HFF-Myc (cell line): ENCODE results near the gene KMT2B.
"Not testable (repeated sequence)": the region's sequence is repeated elsewhere in the genome, so short reads cannot be mapped to it uniquely, and the experiment has no call there.

ENCODE experiments used
- DNase-seq: peaks from one replicate; pipeline ENCODE4 v3.0.0-alpha.2; 2011; ENCODE audit warnings: low read depth; ENCODE audit errors: extremely low read depth
- H3K4me3 ChIP-seq: replicated peaks from 2 replicates; pipeline ENCODE4 v1.5.1; 2011; ENCODE audit warnings: low read depth, mild to moderate bottlenecking, control low read depth, low read length
- TF ChIP-seq, protein P1 (sequence below): IDR thresholded peaks from 2 replicates; pipeline ENCODE4 v1.5.1; 2012; ENCODE audit warnings: mild to moderate bottlenecking, low read depth, low read length, control low read depth; ENCODE audit errors: missing control alignments

The KMT2B gene

DNA sequence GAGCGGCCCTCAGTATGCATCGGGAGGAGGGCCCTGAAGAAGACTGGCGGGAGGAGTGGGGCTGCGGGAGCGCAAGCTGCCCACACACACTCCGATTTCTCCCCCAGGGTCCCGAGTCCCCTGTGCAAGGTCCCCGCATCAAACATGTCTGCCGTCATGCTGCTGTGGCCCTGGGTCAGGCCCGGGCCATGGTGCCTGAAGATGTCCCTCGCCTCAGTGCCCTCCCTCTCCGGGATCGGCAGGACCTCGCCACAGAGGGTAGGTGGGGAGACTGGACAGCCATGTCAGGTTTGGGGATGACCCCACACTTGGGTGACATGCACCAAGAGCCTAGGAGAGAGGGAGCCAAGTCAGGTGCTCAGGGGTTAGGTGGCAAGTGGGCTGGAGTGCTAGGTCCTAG, 4.7 kb downstream of the KMT2B start:
- TF ChIP-seq, protein P1, sequence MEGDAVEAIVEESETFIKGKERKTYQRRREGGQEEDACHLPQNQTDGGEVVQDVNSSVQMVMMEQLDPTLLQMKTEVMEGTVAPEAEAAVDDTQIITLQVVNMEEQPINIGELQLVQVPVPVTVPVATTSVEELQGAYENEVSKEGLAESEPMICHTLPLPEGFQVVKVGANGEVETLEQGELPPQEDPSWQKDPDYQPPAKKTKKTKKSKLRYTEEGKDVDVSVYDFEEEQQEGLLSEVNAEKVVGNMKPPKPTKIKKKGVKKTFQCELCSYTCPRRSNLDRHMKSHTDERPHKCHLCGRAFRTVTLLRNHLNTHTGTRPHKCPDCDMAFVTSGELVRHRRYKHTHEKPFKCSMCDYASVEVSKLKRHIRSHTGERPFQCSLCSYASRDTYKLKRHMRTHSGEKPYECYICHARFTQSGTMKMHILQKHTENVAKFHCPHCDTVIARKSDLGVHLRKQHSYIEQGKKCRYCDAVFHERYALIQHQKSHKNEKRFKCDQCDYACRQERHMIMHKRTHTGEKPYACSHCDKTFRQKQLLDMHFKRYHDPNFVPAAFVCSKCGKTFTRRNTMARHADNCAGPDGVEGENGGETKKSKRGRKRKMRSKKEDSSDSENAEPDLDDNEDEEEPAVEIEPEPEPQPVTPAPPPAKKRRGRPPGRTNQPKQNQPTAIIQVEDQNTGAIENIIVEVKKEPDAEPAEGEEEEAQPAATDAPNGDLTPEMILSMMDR = no peak
- no peak for DNase-seq
- H3K4me3 ChIP-seq = no peak overlapping the region

DNA sequence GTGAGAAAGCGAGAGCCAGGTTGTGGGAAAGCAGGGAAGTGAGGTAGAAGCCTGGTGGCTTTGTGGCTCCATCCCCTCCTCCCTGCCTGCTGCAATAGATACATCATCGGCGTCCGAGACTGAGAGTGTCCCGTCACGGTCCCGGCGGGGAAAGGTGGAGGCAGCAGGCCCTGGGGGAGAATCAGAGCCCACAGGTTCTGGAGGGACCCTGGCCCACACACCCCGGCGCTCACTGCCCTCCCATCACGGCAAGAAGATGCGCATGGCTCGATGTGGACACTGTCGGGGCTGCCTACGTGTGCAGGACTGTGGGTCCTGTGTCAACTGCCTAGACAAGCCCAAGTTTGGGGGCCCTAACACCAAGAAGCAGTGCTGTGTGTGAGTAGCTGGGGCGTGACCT, 5.1 kb downstream of the KMT2B start:
- no peak overlapping the region for H3K4me3 ChIP-seq
- no peak for DNase-seq
- TF ChIP-seq, protein P1 = no peak

DNA sequence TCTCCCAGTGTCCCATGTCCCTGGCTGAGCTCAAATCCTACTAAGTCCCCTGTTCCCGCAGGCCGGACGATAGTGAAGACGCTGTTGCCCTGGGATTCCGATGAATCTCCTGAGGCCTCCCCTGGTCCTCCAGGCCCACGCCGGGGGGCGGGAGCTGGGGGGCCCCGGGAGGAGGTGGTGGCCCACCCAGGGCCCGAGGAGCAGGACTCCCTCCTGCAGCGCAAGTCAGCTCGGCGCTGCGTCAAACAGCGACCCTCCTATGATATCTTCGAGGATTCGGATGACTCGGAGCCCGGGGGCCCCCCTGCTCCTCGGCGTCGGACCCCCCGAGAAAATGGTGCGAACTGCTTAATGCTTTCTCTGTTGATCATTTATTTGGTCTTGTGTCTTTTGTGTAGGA, 5.9 kb downstream of the KMT2B start:
- no peak for DNase-seq
- TF ChIP-seq, protein P1 = no peak
- no peak overlapping the region for H3K4me3 ChIP-seq

DNA sequence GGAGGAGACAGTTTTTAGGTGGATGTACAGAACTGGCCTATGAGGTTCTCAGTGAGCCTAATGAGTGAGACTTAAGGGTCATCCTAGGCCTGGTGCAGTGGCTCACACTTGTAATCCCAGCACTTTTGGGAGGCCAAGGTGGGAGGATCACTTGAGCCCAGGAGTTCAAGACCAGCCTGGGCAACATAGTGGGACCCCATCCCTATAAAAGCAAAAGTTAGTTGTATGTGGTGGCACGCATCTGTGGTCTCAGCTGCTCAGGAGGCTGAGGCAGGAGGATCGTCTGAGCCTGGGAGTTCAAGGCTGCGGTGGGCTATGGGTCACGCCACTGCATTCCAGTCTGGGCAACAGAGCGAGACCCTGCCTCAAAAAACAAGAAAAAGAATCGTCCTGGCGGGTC, 6.3 kb downstream of the KMT2B start:
- not testable (repeated sequence) for H3K4me3 ChIP-seq, DNase-seq

DNA sequence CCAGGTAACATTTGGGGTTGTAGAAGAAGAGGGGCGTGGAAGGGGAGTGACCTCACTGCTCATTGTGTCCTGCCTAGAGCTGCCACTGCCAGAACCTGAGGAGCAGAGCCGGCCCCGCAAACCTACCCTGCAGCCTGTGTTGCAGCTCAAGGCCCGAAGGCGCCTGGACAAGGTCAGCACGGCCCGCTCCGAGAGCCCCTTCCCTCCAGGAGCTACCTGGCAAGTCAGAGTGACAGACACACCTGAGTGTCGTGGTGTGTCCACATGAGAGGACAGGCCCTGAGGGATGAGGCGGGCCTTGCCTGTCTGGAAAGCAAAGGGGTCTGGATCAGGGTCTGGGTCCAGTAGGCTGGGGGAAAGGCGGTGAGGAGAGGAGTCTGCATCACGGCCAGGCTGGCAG, 6.8 kb downstream of the KMT2B start:
- no peak for DNase-seq
- TF ChIP-seq, protein P1 = no peak
- H3K4me3 ChIP-seq = no peak overlapping the region

DNA sequence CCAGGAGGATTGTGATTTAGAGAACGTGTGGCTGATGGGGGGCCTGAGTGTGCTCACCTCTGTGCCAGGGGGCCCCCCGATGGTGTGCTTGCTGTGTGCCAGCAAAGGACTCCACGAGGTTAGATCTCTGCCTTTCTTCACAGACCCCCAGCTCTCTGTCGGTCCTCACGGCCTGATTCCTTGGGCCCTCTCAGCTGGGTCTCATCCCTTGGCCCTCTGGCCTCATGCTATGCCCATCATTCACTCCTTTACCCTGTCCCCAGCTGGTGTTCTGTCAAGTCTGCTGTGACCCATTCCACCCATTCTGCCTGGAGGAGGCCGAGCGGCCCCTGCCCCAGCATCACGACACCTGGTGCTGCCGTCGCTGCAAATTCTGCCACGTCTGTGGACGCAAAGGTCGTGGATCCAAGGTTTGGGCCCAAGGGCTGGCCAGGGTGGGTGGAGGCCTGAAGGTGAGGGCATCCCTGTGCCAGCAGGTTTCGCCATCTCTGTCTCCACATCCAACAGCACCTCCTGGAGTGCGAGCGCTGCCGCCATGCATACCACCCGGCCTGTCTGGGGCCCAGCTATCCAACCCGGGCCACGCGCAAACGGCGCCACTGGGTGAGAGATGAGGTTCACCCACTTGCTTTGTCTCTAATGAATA, 7.5 kb downstream of the KMT2B start:
- TF ChIP-seq, protein P1 = no peak
- DNase-seq = no peak
- H3K4me3 ChIP-seq = no peak overlapping the region

DNA sequence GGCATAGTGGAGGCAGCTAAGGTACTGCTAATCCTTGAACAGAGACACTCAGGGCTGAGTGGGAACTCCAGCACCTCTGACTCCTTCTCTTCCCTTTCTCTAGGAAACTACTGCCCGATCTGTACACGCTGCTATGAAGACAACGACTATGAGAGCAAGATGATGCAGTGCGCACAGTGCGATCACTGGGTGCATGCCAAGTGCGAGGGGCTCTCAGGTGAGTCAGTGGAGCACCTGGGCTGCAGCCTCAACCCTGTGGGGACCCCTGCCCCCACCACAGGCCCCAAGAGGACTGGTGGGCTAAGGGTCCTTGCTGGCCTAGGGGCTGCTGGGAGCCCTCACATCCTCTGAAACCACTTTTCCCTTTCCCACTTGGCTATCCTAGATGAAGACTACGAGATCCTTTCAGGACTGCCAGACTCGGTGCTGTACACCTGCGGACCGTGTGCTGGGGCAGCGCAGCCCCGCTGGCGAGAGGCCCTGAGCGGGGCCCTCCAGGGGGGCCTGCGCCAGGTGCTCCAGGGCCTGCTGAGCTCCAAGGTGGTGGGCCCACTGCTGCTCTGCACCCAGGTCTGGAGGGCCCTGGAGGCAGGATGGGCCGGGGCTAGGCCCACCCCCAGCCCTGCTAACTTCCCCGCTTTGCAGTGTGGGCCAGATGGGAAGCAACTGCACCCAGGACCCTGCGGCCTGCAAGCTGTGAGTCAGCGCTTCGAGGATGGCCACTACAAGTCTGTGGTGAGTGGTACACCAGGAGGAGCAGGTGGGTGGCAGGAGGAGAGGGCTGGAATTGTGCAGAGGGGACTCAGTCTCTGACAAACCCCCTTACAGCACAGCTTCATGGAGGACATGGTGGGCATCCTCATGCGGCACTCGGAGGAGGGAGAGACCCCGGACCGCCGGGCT, 9.5 kb downstream of the KMT2B start:
- H3K4me3 ChIP-seq = no peak overlapping the region
- DNase-seq = no peak
- TF ChIP-seq, protein P1 = no peak
